Femur (tissue), 1 donor: ENCODE data around the gene CLDN7.

Source experiments
- DNase-seq: peaks from one replicate; pipeline ENCODE4 v3.0.0-alpha.2; 2017

CLDN7 gene

DNA sequence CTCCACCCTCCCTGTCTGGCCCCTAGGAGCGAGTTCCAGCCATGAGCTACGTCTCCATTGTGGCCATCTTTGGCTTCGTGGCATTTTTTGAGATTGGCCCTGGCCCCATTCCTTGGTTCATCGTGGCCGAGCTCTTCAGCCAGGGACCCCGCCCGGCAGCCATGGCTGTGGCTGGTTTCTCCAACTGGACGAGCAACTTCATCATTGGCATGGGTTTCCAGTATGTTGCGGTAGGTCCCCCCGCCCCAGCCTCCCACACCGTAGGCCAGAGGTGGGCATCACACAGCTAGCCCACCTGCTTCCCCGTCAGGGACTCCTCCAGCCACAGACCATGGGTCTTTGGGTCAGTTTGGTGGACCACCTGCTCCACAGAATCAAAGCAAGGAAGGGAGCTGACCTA, 23.4 kb upstream of the CLDN7 start:
- DNase-seq = no peak

DNA sequence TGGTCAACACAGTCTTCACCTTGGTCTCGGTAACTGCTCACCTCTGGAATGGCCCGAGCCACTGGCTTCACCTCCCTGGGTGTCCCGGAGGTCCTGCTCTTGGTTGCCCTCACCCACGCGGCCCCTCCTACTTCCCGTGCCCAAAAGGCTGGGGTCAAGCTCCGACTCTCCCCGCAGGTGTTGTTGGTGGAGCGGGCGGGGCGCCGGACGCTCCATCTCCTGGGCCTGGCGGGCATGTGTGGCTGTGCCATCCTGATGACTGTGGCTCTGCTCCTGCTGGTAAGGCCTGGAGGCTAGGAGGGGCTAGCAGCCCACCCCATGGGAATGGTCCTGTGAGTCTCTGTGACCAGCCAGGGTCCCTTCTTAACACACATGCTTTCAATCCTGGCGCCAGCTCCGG, 22.6 kb upstream of the CLDN7 start:
- no peak for DNase-seq

DNA sequence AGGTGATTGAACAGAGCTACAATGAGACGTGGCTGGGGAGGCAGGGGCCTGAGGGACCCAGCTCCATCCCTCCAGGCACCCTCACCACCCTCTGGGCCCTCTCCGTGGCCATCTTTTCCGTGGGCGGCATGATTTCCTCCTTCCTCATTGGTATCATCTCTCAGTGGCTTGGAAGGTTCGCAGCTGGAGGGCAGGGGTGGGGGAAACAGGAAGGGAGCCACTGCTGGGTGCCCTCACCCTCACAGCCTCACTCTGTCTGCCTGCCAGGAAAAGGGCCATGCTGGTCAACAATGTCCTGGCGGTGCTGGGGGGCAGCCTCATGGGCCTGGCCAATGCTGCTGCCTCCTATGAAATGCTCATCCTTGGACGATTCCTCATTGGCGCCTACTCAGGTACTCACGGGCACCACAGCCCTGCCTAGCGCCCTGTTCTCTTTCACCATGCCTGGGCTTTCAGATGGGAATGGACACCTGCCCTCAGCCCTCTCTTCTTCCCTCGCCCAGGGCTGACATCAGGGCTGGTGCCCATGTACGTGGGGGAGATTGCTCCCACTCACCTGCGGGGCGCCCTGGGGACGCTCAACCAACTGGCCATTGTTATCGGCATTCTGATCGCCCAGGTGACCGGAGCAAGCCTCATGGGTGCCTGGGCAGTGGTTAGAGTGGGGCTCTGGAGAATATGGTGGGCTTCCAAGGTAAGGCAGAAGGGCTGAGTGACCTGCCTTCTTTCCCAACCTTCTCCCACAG, 21.4 kb upstream of the CLDN7 start:
- DNase-seq = no peak

DNA sequence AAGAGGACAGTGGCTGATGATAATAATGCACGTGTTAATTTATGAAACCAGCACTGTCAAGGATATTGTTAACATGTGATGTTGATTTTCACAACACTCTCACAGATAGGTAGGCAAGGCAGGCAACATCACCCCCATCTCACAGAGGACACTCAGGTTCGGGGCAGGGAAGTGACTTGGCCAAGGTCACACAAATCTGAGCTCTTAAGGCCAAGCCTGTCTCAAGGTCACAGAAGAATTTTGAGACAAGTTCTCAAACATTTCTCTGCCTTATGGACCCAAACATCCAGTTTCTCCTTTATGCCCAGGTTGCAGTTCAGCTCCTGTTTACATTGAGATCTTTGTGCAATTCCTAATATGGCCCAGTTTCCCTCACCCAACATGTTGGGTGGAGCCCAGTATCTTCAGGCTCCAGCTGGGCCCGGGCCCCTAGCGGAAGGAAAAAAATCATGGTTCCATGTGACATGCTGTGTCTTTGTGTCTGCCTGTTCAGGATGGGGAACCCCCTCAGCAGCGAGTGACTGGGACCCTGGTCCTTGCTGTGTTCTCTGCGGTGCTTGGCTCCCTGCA, 20.6 kb upstream of the CLDN7 start:
- DNase-seq = no peak

DNA sequence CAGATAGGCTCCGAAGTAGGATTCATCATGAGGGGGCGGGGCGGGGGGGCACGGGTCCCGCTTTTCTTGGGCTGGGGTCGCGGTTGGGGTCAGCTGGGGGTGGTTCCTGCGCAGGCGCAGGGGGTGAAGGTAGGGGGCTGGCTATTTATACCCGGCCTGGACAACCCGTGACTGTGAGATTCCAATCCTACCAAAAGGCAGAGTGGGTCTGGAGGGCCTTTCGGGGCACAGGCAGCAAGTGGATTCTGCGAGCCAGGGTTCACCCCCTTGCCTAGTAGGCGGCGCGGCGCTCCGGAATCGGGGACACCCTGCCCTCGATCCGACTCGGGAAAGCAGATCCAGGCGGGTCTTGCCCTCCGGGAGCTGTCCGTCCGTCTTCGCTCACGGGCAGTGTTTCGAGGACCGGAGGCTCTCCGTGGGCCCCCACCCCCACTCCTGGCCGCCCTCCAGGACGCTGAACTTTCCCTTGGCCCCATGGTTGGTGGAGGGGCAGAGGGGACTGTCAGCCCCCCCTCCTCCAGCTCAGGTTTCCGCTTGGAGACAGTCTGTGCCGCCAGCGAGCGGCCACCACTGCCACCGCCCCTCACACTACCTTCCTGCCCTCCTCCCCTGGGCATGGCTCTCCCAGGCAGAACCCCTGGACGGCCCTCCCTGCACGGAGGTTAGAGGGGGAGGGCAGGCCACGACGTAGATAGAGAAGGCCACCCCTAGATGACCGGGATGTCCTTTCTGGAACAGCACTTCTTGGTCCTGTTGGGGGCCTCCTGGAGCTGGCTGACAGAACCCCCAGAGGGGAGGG, 19.9 kb upstream of the CLDN7 start:
- DNase-seq = peak; percentile 64

DNA sequence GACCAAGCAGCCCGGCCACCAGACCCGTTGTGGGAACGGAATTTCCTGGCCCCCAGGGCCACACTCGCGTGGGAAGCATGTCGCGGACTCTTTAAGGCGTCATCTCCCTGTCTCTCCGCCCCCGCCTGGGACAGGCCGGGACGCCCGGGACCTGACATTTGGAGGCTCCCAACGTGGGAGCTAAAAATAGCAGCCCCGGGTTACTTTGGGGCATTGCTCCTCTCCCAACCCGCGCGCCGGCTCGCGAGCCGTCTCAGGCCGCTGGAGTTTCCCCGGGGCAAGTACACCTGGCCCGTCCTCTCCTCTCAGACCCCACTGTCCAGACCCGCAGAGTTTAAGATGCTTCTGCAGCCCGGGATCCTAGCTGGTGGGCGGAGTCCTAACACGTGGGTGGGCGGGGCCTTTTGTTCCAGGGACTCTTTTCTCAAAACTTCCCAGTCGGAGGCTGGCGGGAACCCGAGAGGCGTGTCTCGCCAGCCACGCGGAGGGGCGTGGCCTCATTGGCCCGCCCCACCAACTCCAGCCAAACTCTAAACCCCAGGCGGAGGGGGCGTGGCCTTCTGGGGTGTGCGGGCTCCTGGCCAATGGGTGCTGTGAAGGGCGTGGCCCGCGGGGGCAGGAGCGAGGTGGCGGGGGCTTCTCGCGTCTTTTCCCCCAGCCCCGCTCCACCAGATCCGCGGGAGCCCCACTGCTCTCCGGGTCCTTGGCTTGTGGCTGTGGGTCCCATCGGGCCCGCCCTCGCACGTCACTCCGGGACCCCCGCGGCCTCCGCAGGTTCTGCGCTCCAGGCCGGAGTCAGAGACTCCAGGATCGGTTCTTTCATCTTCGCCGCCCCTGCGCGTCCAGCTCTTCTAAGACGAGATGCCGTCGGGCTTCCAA, 19.0 kb upstream of the CLDN7 start, which contains the start of gene SLC2A4:
Gene SLC2A4 (plus strand): TSS at position 645 of the 879 bp plus-strand sequence. CDS start 217 bp downstream, at position 862.
- DNase-seq = peak; percentile 93

DNA sequence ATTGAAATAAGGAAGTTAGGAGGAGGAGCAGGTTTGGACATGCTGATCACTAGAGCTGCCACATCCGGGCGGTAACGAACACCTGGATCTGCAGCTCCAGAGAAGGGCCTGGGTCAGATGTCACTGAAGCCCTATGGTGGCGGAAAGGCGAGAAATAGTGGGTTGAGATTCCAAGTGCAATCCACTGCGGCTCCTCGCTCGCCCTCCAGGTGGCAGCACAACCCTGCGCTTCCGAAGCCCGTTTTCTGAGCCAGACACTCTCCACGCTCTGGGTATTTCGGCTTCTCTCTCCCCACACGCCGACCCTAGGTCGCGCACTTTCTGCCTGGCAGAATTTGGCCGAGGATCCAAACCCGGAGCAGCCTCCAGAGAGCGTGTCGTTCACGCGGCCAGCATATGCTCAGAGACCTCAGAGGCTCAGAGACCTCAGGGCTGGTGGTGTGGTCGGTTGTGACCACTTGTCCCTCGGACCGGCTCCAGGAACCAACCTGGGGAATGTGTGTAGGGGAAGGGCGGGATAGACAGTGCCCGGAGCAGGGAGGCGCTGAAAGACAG, 18.3 kb upstream of the CLDN7 start:
- peak; percentile 87 for DNase-seq

DNA sequence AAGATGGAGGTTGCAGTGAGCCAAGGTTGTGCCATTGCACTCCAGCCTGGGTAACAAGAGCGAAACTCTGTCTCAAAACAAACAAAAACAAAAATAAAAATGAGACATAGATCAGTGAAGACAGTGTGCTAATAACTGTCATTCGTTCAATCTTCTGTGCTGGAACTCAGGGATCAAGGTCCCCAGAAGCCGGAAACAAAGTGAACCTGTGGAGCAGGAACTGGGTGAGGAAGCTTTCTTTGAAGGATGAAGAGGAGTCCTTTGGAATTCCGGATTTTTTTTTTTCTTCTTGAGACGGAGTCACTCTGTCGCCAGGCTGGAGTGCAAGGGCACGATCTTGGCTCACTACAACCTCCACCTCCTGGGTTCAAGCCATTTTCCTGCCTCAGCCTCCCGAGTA, 17.2 kb upstream of the CLDN7 start:
- DNase-seq = no peak

DNA sequence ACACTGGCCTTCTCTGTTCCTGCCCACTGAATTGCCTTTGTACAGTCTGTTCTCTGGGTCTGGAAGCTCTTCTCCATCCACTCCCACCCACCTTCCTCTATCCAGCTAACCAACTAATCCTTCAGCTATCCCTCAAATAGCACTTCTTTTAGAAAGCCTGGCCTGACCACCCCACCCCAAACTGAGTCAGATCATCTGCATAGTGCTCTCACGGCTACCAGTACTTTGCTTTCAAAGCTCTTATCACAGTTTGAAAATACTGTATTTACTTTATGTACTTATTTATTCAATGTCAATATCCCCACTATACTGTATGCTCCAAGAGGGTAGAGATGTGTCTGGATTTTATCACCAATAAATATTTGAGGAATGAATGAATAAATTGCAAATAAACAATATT, 4.5 kb upstream of the CLDN7 start:
- no peak for DNase-seq

DNA sequence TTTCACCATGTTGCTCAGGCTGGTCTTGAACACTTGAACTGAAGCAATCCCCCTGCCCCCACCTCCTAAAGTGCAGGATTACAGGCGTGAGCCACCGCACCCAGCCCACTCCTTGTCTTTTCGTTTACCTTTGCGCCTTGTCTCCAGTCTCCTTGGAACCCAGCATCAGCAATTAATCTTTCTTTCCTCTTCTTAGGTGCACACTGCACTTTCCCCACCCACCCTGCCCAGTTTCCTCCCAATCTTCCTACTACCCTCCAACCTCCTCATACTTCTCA, 1.5 kb upstream of the CLDN7 start:
- no peak for DNase-seq

DNA sequence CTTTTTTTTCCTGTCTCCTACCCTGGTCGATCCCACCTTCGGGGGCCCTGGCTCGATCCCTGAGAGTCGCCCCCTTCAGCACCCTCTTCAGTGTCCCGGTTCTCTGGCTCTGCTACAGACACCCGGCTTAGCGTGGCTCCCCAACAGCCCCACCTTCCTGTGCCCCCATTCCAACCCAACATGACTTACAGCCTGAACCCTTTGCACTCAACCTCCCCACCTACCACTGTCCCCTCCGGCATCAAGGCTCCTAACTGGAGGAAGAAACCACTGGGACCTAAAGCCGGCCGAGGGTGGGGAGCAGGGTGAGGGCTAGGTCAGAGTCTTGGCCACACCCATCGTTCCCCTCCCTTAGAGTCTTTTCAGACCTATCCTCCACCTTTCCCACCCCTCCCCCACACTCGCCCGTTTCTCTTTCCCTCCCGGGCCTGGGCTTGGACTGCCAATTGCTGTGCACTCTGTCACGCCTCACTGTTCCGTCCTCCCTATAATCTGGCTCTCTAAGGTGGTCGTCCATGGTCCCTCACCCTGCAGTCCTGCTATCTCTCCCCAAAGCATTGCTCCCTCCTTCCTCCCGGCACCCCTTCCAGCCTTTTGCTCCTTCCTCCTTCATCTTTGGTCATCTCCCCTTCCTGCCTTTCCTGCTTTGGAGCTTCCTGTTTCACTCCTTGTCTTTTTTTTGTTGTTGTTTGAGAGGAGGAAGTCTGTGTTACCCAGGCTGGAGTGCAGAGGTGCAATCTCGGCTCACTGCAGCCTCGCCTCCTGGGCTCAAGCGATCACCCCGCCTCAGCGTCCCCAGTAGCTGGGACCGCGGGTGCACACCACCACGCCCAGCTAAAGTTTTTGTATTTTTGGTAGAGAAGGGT, 890 bp upstream of the CLDN7 start:
- peak; percentile 32 for DNase-seq

DNA sequence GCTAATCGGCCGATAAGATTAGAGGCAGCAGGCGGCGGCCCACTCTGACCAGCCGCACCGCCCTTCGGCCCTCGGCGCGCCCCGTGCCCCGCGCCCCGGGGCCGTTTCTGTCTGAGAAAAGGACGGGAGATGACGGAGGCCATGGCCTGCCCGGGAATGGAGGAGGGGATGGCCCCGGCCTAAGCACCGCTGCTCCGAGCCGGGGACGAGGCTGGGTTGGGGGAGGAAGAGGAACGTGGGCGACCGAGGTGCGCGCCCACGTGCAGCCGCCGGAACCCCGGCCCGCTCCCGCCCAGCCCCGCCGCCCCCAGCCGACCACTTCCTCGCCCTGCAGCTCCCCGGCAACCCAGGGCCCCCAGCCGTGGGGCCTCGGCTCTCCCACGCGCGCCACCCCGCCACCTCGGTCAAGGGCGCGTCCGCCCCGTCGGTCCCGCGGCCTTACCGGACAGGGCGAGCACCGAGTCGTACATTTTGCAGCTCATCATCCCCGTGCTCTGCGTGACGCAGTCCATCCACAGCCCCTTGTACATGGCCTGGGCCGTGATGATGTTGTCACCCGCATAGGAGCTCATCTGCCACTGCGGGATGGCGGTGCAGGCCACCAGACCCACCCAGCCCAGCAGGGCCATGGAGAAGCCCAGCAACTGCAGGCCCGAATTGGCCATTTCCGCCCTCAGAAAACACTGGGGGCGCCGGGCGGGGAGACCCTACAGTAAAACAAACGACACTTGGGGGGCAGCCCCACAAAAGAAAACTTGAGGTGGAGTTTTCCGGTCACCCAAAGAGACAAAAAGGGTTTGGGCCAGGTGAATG, 693 bp downstream of the CLDN7 start:
- DNase-seq = peak; percentile 22

DNA sequence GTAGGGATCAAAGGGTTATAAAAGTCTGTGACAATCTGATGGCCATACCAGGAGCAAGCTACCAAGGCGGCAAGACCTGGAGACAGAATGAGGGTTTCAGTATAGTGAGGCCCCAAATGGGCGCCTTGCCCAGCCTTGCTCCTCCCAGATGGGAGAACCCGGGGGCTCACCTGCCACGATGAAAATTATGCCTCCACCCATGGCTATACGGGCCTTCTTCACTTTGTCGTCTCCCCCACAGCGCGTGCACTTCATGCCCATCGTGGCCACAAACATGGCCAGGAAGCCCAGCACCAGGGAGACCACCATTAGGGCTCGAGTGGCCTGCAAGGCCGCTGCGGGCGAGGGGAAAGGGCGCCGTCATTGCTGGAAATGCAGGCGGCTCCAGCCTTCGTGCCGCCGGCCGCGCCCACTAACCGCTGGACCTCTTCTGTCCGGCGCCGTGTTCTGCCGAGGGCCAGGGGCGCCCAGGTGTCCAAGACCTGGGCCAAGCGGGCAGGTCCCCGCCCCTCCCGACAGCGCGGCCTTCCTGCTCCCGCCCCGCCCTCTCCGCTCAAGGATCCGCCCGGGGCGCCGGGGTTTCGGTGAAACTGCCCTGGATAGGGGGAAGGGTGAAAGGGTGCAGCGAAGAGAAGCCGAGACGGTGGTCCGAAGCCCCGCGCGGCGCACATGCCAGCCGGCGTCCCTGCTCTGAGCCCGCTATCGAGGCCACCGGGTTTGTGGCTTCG, 1.5 kb downstream of the CLDN7 start:
- peak; percentile 34 for DNase-seq

DNA sequence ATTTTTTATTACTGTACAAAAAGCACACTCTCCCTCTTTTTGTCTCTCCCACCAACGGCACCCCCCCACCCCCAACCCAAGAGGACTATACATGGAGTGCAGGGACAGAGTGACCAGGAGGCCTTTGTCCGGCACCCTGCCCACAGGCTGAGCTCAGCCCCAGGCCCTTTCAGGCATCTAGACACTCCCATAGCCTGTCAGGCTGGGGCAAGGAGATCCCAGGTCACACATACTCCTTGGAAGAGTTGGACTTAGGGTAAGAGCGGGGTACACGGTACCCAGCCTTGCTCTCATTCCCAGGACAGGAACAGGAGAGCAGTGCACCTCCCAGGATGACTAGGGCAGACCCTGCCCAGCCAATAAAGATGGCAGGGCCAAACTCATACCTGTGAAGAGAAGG, 2.1 kb downstream of the CLDN7 start:
- no peak for DNase-seq

DNA sequence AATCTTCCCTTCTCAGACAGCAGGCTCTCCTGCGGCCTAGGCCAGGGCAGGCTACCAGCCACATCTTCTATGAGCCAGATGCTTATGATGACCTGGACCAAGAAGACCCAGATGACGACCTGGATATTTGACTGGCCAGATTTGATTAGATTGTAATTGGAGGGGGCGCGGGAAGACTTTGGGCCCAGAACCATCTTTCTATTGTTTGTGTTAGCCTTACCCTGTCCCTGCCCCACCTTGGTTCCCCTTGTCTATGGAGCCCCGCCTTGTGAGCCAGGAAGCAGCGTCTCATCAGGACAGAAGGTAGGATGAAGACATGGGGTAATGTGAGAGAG, 2.8 kb downstream of the CLDN7 start:
- DNase-seq = no peak

DNA sequence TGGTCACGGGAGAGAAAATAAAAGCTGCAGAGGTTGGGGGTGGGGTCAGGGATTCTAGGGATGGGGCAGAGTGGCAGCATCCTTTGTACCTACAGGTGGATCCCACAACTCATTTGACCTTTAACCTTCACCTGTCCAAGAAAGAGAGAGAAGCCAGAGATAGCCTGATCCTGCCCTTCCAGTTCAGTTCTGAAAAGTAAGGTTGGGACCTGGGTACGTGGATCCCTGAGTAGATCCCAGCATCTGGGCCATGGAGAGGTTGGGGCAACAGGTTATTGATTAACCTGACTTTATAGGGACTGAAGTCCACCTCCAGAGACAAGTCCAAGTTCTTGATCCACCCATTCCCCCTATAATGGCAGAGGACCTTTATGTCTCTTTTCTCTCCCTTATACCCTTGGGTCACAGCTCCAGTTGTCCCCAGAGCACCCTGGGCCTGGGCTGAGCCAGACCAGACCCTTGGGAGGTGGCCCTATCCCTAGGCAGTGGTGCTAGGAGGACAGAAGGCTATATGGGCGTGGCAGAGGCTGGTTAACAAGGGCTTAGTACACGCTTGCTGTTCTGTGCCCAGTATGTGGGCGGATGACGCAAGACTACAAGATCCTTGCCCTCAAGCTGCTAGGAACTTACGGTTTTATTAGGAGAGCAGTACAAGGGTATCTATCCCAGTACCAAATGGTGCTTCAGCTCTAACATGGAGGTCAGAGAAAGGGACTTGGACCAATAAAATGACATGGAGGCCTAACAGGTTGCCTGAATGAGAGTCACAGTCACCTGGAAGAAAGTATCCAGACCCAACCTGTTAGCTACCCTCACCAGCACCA, 3.3 kb downstream of the CLDN7 start:
- DNase-seq = no peak

DNA sequence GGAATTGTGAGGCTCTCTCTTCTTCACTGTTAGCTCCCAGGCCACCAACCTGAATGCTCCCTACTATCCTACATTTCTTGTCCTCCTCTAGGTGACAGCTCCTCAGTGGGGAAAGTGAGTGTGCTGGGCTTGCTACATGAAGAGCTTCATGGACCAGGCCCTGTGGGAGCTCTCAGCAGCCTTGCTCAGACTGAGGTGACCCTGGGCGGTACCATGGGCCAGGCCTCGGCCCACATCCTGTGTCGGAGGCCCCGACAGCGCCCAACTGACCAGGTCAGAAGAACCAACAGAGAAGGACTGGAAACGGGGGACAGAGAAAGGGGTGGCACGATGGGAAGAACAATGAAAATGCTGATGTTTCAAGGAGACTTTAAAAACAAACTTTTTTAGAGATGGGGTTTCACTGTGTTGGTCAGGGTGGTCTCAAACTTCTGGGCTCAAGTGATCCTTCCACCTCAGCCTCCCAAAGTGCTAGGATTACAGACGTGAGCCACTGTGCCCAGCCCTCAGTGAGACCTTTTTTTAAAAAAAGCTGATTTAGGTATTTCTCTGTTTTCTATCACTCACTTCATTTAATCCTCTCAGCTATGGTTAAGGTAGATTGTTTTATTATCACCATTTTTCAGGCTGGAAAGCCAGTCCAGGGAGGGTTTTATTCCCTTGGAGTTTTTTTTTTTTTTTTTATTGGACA, 5.4 kb downstream of the CLDN7 start:
- DNase-seq = no peak

DNA sequence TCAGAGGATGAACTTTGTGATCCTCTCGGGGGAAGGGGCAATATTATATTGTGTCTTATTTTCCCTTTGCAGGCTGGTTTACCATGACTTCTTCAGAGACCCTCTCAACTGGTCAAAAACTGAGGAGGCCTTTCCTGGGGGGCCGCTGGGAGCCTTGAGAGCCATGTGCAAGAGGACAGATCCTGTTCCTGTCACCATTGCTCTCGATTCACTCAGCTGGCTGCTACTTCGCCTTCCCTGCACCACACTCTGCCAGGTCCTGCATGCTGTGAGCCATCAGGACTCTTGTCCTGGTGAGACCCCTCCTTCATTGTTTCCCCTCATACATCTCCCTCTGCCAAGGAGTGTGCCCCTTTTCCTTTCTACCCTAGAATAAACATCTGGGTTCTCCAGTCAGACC, 7.8 kb downstream of the CLDN7 start:
- no peak for DNase-seq

DNA sequence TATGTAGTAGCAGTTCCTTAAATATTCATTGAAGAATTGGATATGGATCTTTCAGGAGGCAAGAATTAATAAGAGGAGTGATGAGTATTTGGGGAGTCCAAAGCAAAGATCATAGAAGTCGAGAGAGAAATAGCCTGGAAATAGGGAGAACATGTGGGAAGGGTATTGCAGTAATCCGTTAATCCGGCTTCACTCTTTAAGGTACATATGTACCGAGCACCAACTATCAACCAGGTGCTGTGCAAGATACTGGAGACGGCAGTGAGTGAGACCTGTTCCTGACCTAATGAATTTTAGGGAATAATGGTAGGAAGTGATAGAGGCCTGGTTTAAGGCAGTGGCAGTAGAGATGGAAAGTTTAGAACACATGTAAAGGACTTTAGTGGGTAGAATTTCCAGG, 9.2 kb downstream of the CLDN7 start:
- no peak for DNase-seq
